ENCODE results near the gene NTRK3.

NTRK3 gene

GRCh38 chr15:87850916-87851315, 405.6 kb downstream of the NTRK3 start:
- TF ChIP-seq CTCF (conservative IDR thresholded peaks at IDR 0.05; ENCODE audit: low read length): no peak
- TF ChIP-seq EZH2phosphoT487 (IDR thresholded peaks at IDR 0.05; ENCODE audit: borderline replicate concordance): no peak

GRCh38 chr15:87849181-87849580, 407.4 kb downstream of the NTRK3 start:
- no peaks in the 10 kb centered on the region for H3K27me3 ChIP-seq (ENCODE audit: insufficient read depth, low read length, poor library complexity, severe bottlenecking)
- TF ChIP-seq EZH2phosphoT487 (IDR thresholded peaks at IDR 0.05; ENCODE audit: borderline replicate concordance) (no peak), CTCF (conservative IDR thresholded peaks at IDR 0.05; ENCODE audit: low read length) (no peak)
- H3K4me3 ChIP-seq (ENCODE audit: low read length, poor library complexity, severe bottlenecking): no peak overlapping the region
- H3K79me2 ChIP-seq (ENCODE audit: insufficient read depth, low read length): no peaks in the 10 kb centered on the region
- H3K9me3 ChIP-seq (ENCODE audit: insufficient read depth, low read depth, low read length): no peaks in the 10 kb centered on the region
- no peaks in the 10 kb centered on the region for H3K36me3 ChIP-seq (ENCODE audit: insufficient read depth, low read length)
- no peak overlapping the region for H3K4me2 ChIP-seq (ENCODE audit: low read depth, low read length, poor library complexity, severe bottlenecking)
- no peaks in the 10 kb centered on the region for H3K9me2 ChIP-seq (replicated peaks; ENCODE audit: low read depth, low read length)
- H3K9ac ChIP-seq (ENCODE audit: low read depth, low read length, poor library complexity, severe bottlenecking): no peak overlapping the region
- no peak overlapping the region for H2AFZ ChIP-seq (ENCODE audit: low read length)
- H3F3A ChIP-seq (ENCODE audit: low read depth): no peaks in the 10 kb centered on the region
- H3K4me1 ChIP-seq (ENCODE audit: insufficient read depth, low read length, poor library complexity, severe bottlenecking): no peaks in the 10 kb centered on the region
- no peaks in the 10 kb centered on the region for H4K20me1 ChIP-seq (ENCODE audit: insufficient read depth, low read length, poor library complexity, severe bottlenecking)

More at GRCh38 chr15:87850916-87851315, 405.6 kb downstream of the NTRK3 start:
- Histone ChIP-seq H3K4me2 (ENCODE audit: low read depth, low read length, poor library complexity, severe bottlenecking) (no peak overlapping the region), H3F3A (ENCODE audit: low read depth) (no peaks in the 10 kb centered on the region), H3K27me3 (ENCODE audit: insufficient read depth, low read length, poor library complexity, severe bottlenecking) (no peaks in the 10 kb centered on the region), H4K20me1 (ENCODE audit: insufficient read depth, low read length, poor library complexity, severe bottlenecking) (no peaks in the 10 kb centered on the region), H3K36me3 (ENCODE audit: insufficient read depth, low read length) (no peaks in the 10 kb centered on the region), H3K4me1 (ENCODE audit: insufficient read depth, low read length, poor library complexity, severe bottlenecking) (no peaks in the 10 kb centered on the region), H3K9me2 (replicated peaks; ENCODE audit: low read depth, low read length) (no peaks in the 10 kb centered on the region), H3K4me3 (ENCODE audit: low read length, poor library complexity, severe bottlenecking) (no peak overlapping the region), H3K9ac (ENCODE audit: low read depth, low read length, poor library complexity, severe bottlenecking) (no peak overlapping the region), H3K9me3 (ENCODE audit: insufficient read depth, low read depth, low read length) (no peaks in the 10 kb centered on the region), H3K79me2 (ENCODE audit: insufficient read depth, low read length) (no peaks in the 10 kb centered on the region), H2AFZ (ENCODE audit: low read length) (no peak overlapping the region)

GRCh38 chr15:87848012-87848411, 408.5 kb downstream of the NTRK3 start:
- Histone ChIP-seq H3K36me3 (ENCODE audit: insufficient read depth, low read length) (no peaks in the 10 kb centered on the region), H3K4me2 (ENCODE audit: low read depth, low read length, poor library complexity, severe bottlenecking) (no peak overlapping the region), H3K9me2 (replicated peaks; ENCODE audit: low read depth, low read length) (no peaks in the 10 kb centered on the region), H2AFZ (ENCODE audit: low read length) (no peak overlapping the region), H3K27me3 (ENCODE audit: insufficient read depth, low read length, poor library complexity, severe bottlenecking) (no peaks in the 10 kb centered on the region), H3K9ac (ENCODE audit: low read depth, low read length, poor library complexity, severe bottlenecking) (no peak overlapping the region), H3K9me3 (ENCODE audit: insufficient read depth, low read depth, low read length) (no peaks in the 10 kb centered on the region), H3K79me2 (ENCODE audit: insufficient read depth, low read length) (no peaks in the 10 kb centered on the region), H3F3A (ENCODE audit: low read depth) (no peaks in the 10 kb centered on the region), H4K20me1 (ENCODE audit: insufficient read depth, low read length, poor library complexity, severe bottlenecking) (no peaks in the 10 kb centered on the region), H3K4me1 (ENCODE audit: insufficient read depth, low read length, poor library complexity, severe bottlenecking) (no peaks in the 10 kb centered on the region), H3K4me3 (ENCODE audit: low read length, poor library complexity, severe bottlenecking) (no peak overlapping the region)
- TF ChIP-seq EZH2phosphoT487 (IDR thresholded peaks at IDR 0.05; ENCODE audit: borderline replicate concordance) (no peak), CTCF (conservative IDR thresholded peaks at IDR 0.05; ENCODE audit: low read length) (no peak)

Data from Loucy (cell line).